Measurements from ENCODE around the gene THADA. TPM values are rescaled to one million over a fixed set of nuclear protein-coding genes. Genes with fewer than 3 reads are reported as not detected.

Gene THADA
- total RNA-seq, 4 donors from 2014 or later: 35.7 to 49.2 (median 47.4) TPM

- TF ChIP-seq CTCF (IDR thresholded peaks at IDR 0.05) (no peak), EP300 (IDR thresholded peaks at IDR 0.05) (no peak), POLR2A (IDR thresholded peaks at IDR 0.05) (no peak)
- Histone ChIP-seq H3K27ac (peak overlapping the region in 2 of 4 donors; percentile 58 to 76), H3K36me3 (peaks cover 0 to 6% (median 0%) of the 10 kb centered on the region in 3 donors), H3K9me3 (no peaks in the 10 kb centered on the region), H3K4me3 (no peak overlapping the region), H3K27me3 (no peaks in the 10 kb centered on the region), H3K4me1 (peaks cover 0 to 10% (median 0%) of the 10 kb centered on the region in 4 donors)
- no peak for DNase-seq (ENCODE audit: low spot score in 2 of 2)
- 96 to 100% methylated on average over 2 of the region's 2 CpGs for WGBS, 2 donors
Observed at GRCh38 chr2:43445781-43446180, 150.1 kb downstream of the THADA start.

GRCh38 chr2:43444989-43445645, 150.7 kb downstream of the THADA start:
- WGBS, 2 donors: 61 to 64% methylated on average over 10 of the region's 10 CpGs
- Histone ChIP-seq H3K4me3 (no peak overlapping the region), H3K36me3 (peaks cover 0 to 6% (median 0%) of the 10 kb centered on the region in 3 donors), H3K27ac (peak overlapping the region in 2 of 4 donors; percentile 58 to 76), H3K9me3 (no peaks in the 10 kb centered on the region), H3K27me3 (no peaks in the 10 kb centered on the region), H3K4me1 (peaks cover 0 to 10% (median 0%) of the 10 kb centered on the region in 4 donors)
- DNase-seq (ENCODE audit: low spot score in 2 of 2): peak in 1 of 2 donors; percentile 41
- TF ChIP-seq EP300 (IDR thresholded peaks at IDR 0.05) (peak in 1 of 2 donors; percentile 53), CTCF (IDR thresholded peaks at IDR 0.05) (no peak)

- no peak for DNase-seq (ENCODE audit: low spot score in 2 of 2)
- no peaks in the 10 kb centered on the region for H3K27me3 ChIP-seq
- H3K36me3 ChIP-seq: peaks cover 0 to 6% (median 0%) of the 10 kb centered on the region in 3 donors
- no peak overlapping the region for H3K27ac ChIP-seq
- TF ChIP-seq POLR2A (IDR thresholded peaks at IDR 0.05) (no peak), EP300 (IDR thresholded peaks at IDR 0.05) (no peak), CTCF (IDR thresholded peaks at IDR 0.05) (no peak)
- H3K4me3 ChIP-seq: no peak overlapping the region
- H3K4me1 ChIP-seq: peaks cover 0 to 10% (median 0%) of the 10 kb centered on the region in 4 donors
- WGBS, 2 donors: 78 to 81% methylated on average over 4 of the region's 4 CpGs
- no peaks in the 10 kb centered on the region for H3K9me3 ChIP-seq
Observed at GRCh38 chr2:43443282-43443681, 152.6 kb downstream of the THADA start.

GRCh38 chr2:43441195-43441594, 154.6 kb downstream of the THADA start:
- 90 to 91% methylated on average over 1 of the region's 1 CpG for WGBS, 2 donors
- H3K27ac ChIP-seq: no peak overlapping the region

More at GRCh38 chr2:43441195-43441594, 154.6 kb downstream of the THADA start:
- Histone ChIP-seq H3K9me3 (no peaks in the 10 kb centered on the region), H3K4me3 (no peak overlapping the region), H3K4me1 (peaks cover 0 to 10% (median 0%) of the 10 kb centered on the region in 4 donors), H3K27me3 (no peaks in the 10 kb centered on the region), H3K36me3 (no peaks in the 10 kb centered on the region)
- no peak for DNase-seq (ENCODE audit: low spot score in 2 of 2)
- TF ChIP-seq CTCF (IDR thresholded peaks at IDR 0.05) (no peak), POLR2A (IDR thresholded peaks at IDR 0.05) (no peak), EP300 (IDR thresholded peaks at IDR 0.05) (no peak)
